CD4-positive, alpha-beta T cell treated with Interleukin-15 for 1 hour (primary cell): ENCODE results near the gene SRSF9.
"Not testable (repeated sequence)": the region's sequence is repeated elsewhere in the genome, so short reads cannot be mapped to it uniquely, and the experiment has no call there.

Experiments
- DNase-seq: peaks from one replicate; pipeline ENCODE4 v3.0.0-alpha.2; 2020

Gene SRSF9, protein sequence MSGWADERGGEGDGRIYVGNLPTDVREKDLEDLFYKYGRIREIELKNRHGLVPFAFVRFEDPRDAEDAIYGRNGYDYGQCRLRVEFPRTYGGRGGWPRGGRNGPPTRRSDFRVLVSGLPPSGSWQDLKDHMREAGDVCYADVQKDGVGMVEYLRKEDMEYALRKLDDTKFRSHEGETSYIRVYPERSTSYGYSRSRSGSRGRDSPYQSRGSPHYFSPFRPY

DNA sequence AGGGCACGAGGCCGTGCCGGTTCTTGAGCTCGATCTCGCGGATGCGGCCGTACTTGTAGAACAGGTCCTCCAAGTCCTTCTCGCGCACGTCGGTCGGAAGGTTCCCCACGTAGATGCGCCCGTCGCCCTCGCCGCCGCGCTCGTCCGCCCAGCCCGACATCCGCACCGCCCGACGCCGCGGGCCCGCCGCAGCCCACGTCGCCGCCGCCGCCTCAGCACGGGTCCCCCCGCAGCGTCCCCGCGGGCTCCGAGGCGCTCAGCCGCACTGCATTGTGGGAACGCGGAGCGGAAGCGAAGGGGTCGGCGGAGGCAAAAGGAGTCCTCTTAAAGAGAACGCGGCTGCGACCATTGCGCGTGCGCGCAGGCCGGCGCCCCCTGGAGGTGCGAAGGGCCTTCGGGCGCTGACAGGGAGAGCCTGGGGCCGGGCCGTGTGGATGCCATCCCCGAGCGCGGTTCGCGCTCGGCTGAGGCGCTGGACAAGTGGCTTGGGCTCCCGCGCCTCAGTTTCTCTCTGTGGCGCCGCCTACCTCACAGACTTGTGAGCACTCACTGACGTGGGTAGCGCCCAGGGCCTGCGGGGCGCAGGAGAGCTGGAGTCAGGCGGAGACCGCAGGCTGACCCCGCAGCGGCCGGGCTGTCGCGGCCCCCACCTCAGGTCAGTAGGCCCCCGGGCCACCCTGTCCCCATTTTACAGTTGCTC, at the start of gene SRSF9:
Gene SRSF9, minus strand, starts transcription at position 299 of the 700 bp plus-strand sequence. Its CDS starts 139 bp downstream, at position 160.
- DNase-seq = peak; percentile 97

DNA sequence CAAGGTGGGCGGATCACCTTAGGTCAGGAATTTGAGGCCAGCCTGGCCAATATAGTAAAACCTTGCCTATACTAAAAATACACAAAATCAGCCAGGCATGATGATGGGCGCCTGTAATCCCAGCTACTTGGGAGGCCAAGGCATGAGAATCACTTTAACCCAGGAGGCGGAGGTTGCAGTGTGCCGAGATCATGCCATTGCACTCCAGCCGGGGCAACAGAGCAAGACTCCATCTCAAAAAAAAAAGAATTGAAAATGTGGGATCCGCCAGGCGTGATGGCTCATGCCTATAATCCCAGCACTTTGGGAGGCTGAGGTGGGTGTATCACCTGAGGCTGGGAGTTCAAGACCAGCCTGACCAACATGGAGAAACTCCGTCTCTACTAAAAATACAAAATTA, 49.8 kb upstream of the SRSF9 start:
- DNase-seq = not testable (repeated sequence)

DNA sequence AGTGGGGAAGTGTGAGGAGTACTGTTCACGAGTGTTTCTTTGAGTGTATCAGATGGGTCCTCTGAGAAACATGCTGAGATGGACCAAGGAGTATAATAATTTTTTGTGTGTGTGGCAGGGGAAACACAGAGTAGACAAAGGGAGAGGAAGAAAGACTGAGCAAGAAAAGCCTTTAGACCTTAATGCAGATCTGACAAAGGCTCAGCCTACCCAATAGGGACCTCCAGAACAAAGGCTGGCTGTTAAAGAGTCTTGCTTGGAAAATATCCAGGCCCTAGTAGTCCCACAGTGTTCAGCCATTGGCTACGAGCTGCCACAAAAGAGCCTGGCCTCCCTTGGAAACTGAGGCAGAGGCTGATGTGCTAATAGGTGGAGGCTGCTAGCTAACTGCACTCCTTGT, 45.9 kb upstream of the SRSF9 start:
- DNase-seq = no peak

DNA sequence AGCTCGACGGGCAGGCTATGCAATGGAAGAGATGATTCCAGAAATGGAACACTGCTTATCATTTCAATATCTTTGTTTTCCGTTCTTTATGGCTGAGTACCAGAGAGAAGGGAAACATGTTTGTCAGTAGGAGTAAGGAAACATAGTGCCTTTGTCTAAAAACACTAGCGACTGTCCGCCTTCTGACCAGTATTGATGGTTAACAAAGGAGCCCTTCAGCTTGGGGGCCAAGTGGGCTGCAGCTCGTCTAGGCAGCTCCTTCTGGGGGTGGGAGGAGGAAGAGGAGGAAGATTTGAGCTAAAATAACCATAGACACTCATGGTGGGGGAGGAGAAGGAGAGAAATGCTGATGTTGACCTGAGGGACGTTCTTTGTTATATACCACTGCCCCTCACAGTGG, 44.5 kb upstream of the SRSF9 start:
- DNase-seq = no peak

DNA sequence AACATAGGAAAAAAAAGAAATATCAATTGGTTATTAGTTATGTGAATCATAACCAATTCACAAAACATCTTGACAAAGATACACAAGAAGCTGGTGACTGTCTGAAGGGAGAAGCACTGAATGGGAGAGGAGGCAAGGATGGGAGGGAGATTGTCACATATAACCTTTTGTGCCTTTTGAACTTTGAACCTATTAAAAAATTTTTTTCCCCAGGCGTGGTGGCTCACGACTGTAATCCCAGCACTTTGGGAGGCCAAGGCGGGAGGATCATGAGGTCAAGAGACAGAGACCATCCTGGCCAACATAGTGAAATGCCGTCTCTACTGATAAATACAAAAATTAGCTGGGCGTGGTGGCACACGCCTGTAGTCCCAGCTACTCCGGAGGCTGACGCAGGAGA, 39.0 kb upstream of the SRSF9 start:
- no peak for DNase-seq

DNA sequence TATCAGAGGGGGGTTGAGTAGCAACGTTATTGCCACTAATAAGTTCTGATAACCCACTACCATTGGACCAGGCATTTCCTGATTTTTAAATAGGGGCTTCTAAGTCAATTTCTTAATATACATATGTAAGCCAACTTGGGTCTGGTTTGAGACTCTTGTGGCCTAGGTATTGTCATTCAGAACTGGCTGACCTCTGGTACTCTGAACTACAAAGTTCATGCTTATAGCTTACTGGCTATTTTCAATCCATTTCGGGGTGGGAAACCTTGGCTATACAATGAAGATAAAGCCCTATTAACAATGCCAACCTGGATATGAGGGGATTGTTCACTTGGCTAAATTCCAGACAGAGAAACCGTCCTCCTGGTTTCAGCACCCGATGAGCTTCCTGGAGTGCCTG, 35.0 kb upstream of the SRSF9 start:
- DNase-seq = no peak

DNA sequence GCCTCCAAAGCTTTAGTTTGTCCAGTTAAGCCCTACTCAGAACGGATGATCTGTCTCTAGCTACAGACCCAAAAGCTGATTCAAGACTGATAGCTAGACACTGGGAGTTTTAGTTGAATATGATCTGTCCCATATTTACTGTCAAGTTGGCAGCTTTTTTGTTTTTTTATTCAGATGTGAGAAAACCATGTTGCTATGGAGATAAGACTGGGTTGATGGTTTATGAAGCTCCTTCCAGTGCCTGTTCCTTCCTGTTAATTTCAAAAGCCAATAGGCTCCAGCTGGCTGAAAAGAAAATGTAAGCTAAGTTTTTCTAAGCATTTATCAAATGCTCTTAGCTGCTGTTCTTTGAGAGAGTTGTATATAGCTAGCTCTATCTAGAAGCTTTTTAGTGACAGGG, 31.0 kb upstream of the SRSF9 start:
- DNase-seq = no peak

DNA sequence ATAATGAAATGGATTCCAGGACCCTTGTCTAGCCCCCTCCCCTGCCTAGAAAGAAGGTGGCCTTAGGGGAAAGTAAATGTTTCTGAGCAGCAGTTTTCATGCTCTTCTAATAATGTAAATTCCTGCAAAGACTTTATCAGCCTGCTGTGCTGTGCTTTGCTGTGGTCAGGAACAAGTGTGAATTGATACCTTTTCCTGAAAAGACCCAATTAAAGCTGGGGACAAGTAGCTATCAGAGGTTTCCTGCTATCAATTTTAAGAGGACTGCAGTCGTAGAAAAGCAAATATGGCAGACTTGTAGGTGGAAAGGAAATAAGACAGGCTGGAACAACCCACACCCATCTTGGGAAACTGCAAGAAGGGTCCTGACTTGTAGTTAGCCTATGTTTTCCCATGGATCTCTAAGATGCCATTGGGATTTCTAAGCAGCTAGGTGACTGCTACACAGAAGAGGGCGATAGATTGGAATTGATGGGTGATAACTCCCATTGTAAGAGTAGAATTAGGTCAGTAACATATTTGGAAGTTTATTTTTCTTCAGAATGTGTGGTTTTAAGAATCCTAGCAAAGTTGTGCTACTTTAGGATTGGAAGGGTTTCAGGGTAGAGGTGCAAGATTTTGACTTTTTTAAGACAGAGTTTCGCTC, 29.4 kb upstream of the SRSF9 start:
- DNase-seq = no peak

DNA sequence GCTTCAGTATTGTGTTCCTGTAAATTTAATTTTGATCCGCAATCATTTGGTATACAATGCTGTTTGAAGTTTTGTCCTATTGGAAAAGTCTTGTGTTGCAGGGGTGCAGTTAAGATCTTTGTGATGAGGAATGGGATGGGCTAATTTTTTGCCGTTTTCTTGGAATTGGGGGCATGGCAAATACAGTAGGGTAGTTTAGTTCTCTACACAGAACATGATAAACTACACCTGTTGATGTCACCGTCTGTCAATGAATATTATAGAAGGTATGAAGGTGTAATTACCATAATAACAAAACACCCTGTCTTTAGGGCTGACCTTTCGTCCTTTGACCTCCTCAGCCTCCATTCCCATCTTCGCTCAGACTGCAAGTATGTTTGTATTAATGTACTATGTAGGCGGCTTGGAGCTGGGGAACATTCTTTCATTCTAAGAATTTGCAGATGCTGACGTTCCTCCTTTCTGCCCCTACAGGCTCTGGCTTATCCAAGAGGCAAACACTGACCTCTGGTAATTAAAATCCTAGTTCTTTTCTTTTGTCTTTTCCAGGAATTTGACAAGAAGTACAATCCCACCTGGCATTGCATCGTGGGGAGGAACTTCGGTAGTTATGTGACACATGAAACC, 28.1 kb upstream of the SRSF9 start:
- no peak for DNase-seq

DNA sequence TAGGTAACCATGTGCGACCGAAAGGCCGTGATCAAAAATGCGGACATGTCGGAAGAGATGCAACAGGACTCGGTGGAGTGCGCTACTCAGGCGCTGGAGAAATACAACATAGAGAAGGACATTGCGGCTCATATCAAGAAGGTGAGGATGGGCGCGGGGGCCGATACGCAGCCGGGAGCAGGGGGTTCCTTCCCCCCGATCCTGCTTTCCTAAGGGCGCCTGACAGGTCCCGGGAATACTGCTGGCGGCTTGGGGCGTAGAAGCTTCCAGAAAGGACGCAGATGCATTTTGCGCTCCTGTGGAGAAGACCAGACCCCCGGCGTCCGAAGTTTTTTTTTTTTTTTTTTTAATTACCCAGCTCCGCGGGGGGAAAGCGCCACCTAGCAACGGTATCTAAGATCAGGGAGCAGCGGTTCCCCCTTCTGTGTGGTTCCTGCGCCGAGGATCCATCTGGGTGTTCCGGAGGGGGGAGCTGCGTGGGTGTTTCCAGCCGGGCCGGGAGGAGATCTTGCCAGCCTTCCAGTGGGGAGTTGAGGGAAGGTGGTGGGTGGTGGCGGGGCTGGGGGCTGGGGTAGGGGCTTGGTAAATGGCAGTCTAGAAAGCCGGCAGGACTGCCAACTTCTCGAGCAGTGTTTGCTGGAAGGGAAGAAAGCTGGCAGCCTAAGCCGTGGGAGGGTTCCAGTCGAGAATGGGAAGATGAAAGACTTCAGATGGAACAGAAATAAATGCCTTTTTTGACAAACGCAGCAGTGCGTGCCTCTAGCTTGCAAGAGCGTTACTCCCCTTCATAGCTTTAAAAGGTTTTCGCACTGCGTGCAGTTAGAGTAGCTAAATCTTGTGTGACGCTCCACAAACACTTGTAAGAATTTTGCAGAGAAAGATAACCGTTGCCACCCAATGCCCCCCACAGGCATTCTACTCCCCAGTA, 27.1 kb upstream of the SRSF9 start:
- DNase-seq = peak; percentile 51

DNA sequence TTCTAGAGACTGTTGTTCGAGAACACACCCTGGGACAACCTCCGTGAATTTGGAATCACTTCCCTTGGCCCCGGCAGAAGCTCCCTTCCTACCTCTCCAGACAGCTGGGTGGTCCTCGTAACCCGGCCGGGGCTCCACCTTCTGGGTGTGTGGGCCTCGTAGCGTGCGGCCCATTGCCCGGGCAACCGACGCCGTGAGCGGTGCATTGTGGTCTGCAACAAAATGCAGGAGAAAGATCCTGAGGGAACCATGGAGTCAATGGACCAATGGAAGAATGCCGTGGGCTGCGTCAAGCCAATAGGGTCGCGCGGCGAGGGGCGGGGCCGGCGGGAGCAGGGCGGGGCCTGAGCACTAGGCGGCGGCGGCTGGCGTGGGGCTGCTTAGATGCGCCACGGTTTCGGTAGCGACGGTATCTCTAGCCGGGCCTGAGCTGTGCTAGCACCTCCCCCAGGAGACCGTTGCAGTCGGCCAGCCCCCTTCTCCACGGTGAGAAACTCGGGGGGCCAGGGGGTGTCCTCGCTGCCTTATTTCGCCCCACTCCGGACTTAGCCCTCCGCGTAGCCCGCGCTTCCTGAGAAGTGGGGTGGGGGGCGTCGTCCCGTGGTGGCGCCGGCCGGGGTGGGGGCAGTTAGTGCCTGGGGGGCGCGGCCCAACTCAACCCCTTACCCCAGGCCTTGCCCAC, 26.3 kb upstream of the SRSF9 start, which contains the start of gene DYNLL1:
Gene DYNLL1, plus strand, starts transcription at position 383 of the 682 bp plus-strand sequence. CDS start 309 bp downstream, outside the sequence.
- DNase-seq = peak; percentile 96

DNA sequence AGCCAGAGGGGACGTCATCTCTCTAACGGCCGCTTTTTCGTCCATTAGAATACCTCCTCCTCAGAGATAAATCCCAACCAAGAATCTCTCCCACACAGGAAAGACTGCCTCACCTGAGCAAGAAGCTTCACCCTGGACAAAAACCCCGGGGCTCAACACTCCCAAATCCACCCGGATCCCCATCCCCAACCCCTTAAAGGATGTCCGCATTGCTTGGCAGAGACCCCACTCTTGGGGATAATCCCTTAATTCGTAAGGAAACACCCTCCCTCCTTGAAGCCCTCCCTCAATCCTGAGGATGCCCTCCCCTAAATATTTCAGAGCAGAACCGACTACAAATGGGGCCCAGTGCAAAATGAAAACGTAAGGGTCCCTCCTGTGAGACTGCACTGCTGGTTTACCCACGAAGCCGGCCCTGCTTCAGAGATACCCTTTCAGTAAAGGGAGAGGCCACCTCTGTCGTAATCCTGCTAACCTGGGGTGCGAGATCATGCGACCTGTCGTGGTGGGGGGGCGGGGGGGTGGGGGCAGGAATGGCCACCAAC, 25.7 kb upstream of the SRSF9 start:
- DNase-seq = no peak

DNA sequence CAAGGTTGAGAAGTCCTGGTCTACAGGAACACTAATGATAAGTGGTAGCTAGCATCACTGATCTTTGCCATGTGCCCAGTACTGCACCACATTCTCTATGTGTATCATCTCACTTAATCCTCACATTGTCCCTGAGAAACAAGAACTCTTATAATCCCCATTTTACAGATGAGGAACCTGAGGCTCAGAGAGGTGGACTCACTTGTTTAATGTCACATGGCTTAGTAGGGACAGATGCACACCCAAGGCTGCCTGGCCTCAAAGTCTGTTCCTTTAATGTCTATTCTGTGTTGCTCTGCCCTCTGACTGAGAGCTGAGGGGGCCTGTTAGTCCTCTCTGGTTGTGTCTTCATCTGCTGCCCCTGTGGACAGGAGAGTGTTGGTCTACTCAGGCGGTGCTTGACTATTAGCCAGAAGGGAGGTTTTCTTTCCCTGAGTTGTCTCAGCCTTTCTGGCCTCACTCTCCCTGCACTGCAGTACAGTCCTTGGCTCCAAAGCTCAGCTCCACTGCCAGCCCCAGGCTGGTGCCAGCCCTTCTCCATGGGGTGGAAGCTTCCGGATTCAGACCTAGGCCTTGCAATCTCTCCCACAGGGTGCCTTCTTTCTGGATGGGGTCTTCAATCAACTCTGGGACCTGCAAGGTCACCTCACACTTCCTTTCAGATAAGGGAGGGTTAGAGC, 21.4 kb upstream of the SRSF9 start:
- DNase-seq = no peak

DNA sequence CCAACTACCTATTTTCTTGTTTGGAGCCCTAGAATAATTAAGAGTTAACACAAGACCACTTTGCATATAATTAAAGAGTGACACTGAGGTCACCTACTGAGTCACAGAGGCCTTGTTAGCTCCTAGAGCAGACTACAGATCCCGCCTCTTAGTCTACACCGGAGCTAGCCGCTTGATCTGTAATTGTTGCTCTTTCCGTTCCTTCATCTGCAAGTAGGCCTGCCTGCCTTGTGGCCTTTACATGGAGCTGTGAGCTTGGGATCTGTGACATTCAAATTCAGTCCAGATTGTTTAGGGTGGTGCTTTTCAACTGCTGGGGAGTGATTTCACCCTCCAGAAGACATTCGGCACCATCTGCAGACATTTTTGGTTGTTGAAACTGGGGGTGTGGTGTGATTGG, 20.8 kb upstream of the SRSF9 start:
- DNase-seq = no peak

DNA sequence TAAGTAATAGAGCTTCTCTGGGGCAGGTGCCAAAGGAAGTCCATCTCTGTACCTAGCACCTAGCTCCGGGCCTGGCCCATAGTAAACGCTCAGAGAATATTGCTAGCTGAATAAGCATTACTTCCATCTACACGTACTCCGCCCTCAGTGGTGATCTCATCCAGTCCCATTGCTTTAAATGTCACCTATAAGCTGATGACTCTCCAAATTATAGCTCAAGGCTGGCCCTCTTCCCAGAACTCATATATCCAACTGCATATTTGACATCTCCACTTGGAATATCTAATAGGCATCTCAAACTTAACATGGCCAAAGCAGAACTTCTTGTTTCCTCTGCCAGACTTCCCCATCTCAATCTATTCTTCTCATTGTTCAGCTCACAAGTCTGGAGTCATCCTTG, 19.5 kb upstream of the SRSF9 start:
- no peak for DNase-seq

DNA sequence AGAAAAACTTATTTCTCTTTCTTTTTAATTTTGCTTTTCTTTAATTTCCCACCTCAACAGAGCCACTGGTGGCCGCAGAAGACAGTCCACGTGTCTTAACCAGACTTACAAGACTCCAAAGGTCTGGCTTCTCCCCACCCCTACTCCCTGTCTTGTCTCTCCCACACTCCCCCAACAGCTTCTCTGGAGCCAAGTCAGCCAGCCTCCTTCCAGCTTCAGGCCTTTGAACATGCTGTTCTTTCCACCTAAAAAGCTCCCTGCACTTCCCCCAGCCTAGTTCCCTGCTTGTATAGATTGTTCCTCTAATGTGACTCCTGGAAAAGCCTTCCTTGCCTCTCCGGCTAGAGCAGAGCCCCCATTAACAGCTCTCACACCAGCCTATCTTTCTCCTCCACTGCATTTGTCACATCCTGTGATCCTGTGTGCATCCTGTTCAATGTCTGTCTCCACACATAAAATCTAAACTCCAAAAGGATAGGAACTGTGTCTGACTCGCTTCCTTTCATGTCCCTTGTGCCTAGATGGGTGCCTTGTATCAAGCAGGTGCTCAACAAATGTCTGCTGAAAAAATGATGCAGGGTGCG, 18.6 kb upstream of the SRSF9 start:
- no peak for DNase-seq

DNA sequence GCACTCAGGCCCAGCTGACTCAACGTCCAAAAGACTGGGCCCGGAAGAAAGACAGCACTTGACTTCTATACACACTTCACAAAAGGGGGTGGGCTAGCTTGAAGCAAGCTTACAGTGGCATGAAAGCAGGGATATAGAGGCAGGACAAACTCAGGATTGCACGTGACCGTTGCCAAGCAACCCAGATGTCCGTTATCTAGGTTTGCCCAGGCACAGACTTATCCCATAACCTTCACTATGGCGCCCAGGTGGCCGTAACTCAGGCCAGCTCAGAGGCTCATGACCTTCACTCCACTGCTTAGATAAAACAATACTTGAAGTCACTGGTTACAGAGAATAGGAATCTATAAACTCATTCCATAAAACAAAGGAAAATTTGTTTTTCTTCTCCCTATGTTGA, 18.0 kb upstream of the SRSF9 start:
- not testable (repeated sequence) for DNase-seq

DNA sequence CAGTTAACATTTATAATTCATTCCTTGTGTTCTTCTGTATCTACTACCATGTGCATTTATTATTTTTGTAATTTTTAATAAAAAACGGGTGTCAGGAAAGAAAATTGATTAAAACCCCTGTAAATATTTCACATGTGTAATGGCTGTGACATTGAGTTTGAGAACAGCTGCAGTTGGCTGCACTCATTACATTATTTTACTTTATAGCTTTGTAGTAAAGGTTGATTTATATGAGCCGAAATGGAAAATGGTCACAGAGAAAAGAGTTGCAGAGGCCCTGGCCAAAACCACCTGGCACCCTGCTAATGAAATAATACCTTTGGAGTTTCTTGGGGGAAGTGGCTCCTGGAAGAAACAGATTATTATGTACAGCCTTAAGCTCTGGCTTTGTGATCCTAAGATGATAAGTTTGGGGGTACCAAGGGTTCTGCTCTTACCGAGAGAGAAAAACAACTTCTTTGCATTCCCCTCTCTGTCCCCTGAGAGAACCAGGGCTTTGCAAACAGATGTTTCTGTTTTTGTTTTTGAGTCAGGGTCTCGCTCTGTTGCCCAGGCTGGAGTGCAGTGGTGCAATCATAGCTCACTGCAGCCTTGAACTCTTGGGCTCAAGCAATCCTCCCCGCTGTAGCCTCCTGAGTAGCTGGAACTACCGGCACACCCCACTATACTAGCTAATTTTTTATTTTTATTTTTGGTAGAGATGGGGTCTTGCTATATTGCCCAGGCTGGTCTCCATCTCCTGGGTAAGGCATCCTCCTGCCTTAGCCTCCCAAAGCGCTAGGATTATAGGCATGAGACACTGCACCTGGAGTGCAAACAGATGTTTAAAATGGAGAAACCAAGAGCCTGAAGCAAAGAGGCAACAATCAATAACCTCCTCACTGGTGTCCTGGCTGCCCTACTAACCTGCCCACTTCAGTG, 16.7 kb upstream of the SRSF9 start:
- no peak for DNase-seq

DNA sequence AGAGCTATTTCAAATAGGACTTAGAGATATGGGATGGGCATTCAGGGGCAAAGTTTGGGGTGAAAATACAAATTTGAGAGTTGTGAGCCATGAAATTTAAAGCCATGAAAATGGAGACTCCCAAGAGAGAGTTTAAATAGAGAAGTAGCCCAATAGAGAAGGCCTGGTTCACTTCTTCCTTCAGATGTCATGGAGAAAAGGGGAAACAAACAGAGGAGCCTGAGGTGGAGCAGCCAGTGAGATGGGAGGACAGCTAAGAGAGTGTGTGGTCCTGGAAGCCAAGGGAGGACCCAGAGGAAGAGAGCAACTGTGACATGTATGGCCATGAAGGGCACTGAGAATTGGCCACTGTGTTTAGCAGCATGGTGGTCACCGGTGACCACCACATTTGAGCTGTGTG, 14.1 kb upstream of the SRSF9 start:
- no peak for DNase-seq
